Small intestine (tissue), 7 donors: Measurements from ENCODE around the gene PCDHAC2. TPM values are rescaled to one million over a fixed set of nuclear protein-coding genes. Genes with fewer than 3 reads are reported as not detected.

Experiments
- DNase-seq, 2 donors: peaks; one replicate each; pipeline versions ENCODE4 v3.0.0 to v3.0.0-alpha.2; 2013
- FAIRE-seq: peaks from 2 replicates; lab custom pipeline; 2012; peaks lifted over from hg19 to GRCh38; lab: Jason Lieb, UNC
- H3K27ac ChIP-seq, 3 donors: one replicate each; pipeline ENCODE4 v1.5.1; 2013; ENCODE audit warnings: low read length in 2 of 3, mild to moderate bottlenecking in 2 of 3, control low read depth in 1 of 3, inconsistent platforms in 1 of 3, low read depth in 1 of 3, moderate library complexity in 1 of 3
- H3K27me3 ChIP-seq, 3 donors: one replicate each; pipeline ENCODE4 v1.6.1; 2013; ENCODE audit warnings: low read length in 3 of 3, inconsistent platforms in 1 of 3; ENCODE audit not compliant: control insufficient read depth in 3 of 3, insufficient read depth in 3 of 3
- H3K36me3 ChIP-seq, 3 donors: one replicate each; pipeline ENCODE4 v1.6.1; 2013; ENCODE audit warnings: low read length in 3 of 3, inconsistent platforms in 1 of 3, low read depth in 1 of 3, mild to moderate bottlenecking in 1 of 3, moderate library complexity in 1 of 3; ENCODE audit not compliant: control insufficient read depth in 3 of 3, insufficient read depth in 2 of 3
- H3K4me1 ChIP-seq, 3 donors: one replicate each; pipeline ENCODE4 v1.6.1; 2013; ENCODE audit warnings: low read length in 2 of 3, inconsistent platforms in 1 of 3, low read depth in 1 of 3, mild to moderate bottlenecking in 1 of 3, moderate library complexity in 1 of 3; ENCODE audit not compliant: control insufficient read depth in 3 of 3, insufficient read depth in 2 of 3
- H3K4me3 ChIP-seq, 3 donors: one replicate each; pipeline ENCODE4 v1.5.1; 2013; ENCODE audit warnings: low read length in 3 of 3, control low read depth in 1 of 3, inconsistent platforms in 1 of 3, low read depth in 1 of 3, mild to moderate bottlenecking in 1 of 3, moderate library complexity in 1 of 3
- H3K9me3 ChIP-seq, 2 donors: one replicate each; pipeline ENCODE4 v1.6.1; 2013; ENCODE audit warnings: low read depth in 1 of 2, low read length in 1 of 2; ENCODE audit not compliant: control insufficient read depth in 2 of 2, insufficient read depth in 1 of 2
- WGBS, 3 donors: extraction: QIAGEN DNeasy Blood & Tissue Kit; methylation state at CpG; one replicate each; pipeline ENCODE4 v1.1.7; 2013; 5-methylcytosine and 5-hydroxymethylcytosine counted together
- polyA plus RNA-seq, 4 donors: library from polyadenylated mRNA; stranded (reverse) in 3 of 4; unstranded in 1 of 4; fragments of 200-250 nt in 3 of 4; fragments of 120-200 nt in 1 of 4; gene quantifications; one replicate each; pipeline versions ENCODE4 v1.2.1 to v1.2.3, GENCODE V29; 2013
- donor health status: healthy with polysubstance abuse.
- donor health status: control.
- donor health status: control.
- donor health status: Bipolar disorder and iron deficiency.
- donor health status: healthy.

Gene PCDHAC2
- polyA plus RNA-seq, 4 donors: 0.22 to 0.72 TPM; not detected in 2

GRCh38 chr5:141007791-141008190 lies 41.5 kb downstream of the PCDHAC2 start:
- FAIRE-seq: no peak
- Histone ChIP-seq H3K27me3 (peaks cover 0 to 8% (median 0%) of the 10 kb centered on the region in 3 donors), H3K27ac (no peak overlapping the region), H3K4me1 (no peaks in the 10 kb centered on the region), H3K9me3 (no peaks in the 10 kb centered on the region), H3K36me3 (no peaks in the 10 kb centered on the region), H3K4me3 (no peak overlapping the region)
- no peak for DNase-seq

GRCh38 chr5:141010047-141010793 lies 43.9 kb downstream of the PCDHAC2 start:
- DNase-seq (no peak), FAIRE-seq (no peak)
- Histone ChIP-seq H3K4me3 (no peak overlapping the region), H3K4me1 (no peaks in the 10 kb centered on the region), H3K27me3 (peaks cover 0 to 6% (median 0%) of the 10 kb centered on the region in 3 donors), H3K9me3 (no peaks in the 10 kb centered on the region), H3K36me3 (no peaks in the 10 kb centered on the region), H3K27ac (no peak overlapping the region)
- 46 to 56% (median 50%) methylated on average over 12 of the region's 12 CpGs for WGBS, 3 donors

- H3K9me3 ChIP-seq: no peaks in the 10 kb centered on the region
- DNase-seq (no peak), FAIRE-seq (no peak)
- no peaks in the 10 kb centered on the region for H3K27me3 ChIP-seq
- H3K27ac ChIP-seq: no peak overlapping the region
- H3K4me1 ChIP-seq: no peaks in the 10 kb centered on the region
- H3K4me3 ChIP-seq: no peak overlapping the region
- no peaks in the 10 kb centered on the region for H3K36me3 ChIP-seq
These were observed 51.7 kb downstream of the PCDHAC2 start for GRCh38 chr5:141017943-141018342.

Other genes starting within 250 kb of the PCDHAC2 start
- gene PCDHA1, start 180.3 kb upstream of the PCDHAC2 start, polyA plus RNA-seq: under 1 TPM in 2 of 4 donors, not detected in 2; 0.06 to 0.43 TPM
- gene PCDHA2, start 171.6 kb upstream of the PCDHAC2 start, polyA plus RNA-seq: under 1 TPM in 2 of 4 donors, not detected in 2; 0.06 to 0.07 TPM
- gene PCDHA3, start 165.4 kb upstream of the PCDHAC2 start, polyA plus RNA-seq: under 1 TPM in 2 of 4 donors, not detected in 2; 0.10 to 0.28 TPM
- under 1 TPM in 2 of 4 donors, not detected in 2; 0.19 to 0.57 TPM for gene PCDHA4, start 159.4 kb upstream of the PCDHAC2 start, polyA plus RNA-seq
- gene PCDHA5, start 144.9 kb upstream of the PCDHAC2 start, polyA plus RNA-seq: under 1 TPM in 2 of 4 donors, not detected in 2; 0.07 to 0.19 TPM
- gene PCDHA6, start 138.5 kb upstream of the PCDHAC2 start, polyA plus RNA-seq: under 1 TPM in 2 of 4 donors, not detected in 2; 0.12 to 0.27 TPM
- gene PCDHA7, start 132.2 kb upstream of the PCDHAC2 start, polyA plus RNA-seq: under 1 TPM in 2 of 4 donors, not detected in 2; 0.06 to 0.07 TPM
- gene PCDHA8, start 125.3 kb upstream of the PCDHAC2 start, polyA plus RNA-seq: under 1 TPM in 2 of 4 donors, not detected in 2; 0.04 to 0.06 TPM
- under 1 TPM in 2 of 4 donors, not detected in 2; 0.01 to 0.06 TPM for gene PCDHA9, start 118.1 kb upstream of the PCDHAC2 start, polyA plus RNA-seq
- under 1 TPM in 2 of 4 donors, not detected in 2; 0.04 to 0.13 TPM for gene PCDHA10, start 110.6 kb upstream of the PCDHAC2 start, polyA plus RNA-seq
- under 1 TPM in 2 of 4 donors, not detected in 2; 0.09 to 0.21 TPM for gene PCDHA11, start 97.5 kb upstream of the PCDHAC2 start, polyA plus RNA-seq
- gene PCDHA12, start 91.2 kb upstream of the PCDHAC2 start, polyA plus RNA-seq: under 1 TPM in 2 of 4 donors, not detected in 2; 0.01 to 0.03 TPM
- under 1 TPM in 2 of 4 donors, not detected in 2; 0.03 to 0.06 TPM for gene PCDHA13, start 84.4 kb upstream of the PCDHAC2 start, polyA plus RNA-seq
- gene PCDHAC1, start 40.2 kb upstream of the PCDHAC2 start, polyA plus RNA-seq: under 1 TPM in 2 of 4 donors, not detected in 2; 0.10 to 0.27 TPM
- gene PCDHB1, start 84.9 kb downstream of the PCDHAC2 start, polyA plus RNA-seq: under 1 TPM in 2 of 4 donors, not detected in 2; 0.03 to 0.04 TPM
- under 1 TPM in 3 of 4 donors, not detected in 1; 0.27 to 0.98 (median 0.72) TPM for gene PCDHB2, start 128.1 kb downstream of the PCDHAC2 start, polyA plus RNA-seq
- under 1 TPM in 2 of 4 donors, not detected in 2; 0.31 to 0.68 TPM for gene PCDHB3, start 134.0 kb downstream of the PCDHAC2 start, polyA plus RNA-seq
- under 1 TPM in 2 of 4 donors, not detected in 2; 0.64 to 0.96 TPM for gene PCDHB4, start 155.3 kb downstream of the PCDHAC2 start, polyA plus RNA-seq
- under 1 TPM in 2 of 4 donors, not detected in 2; 0.91 to 0.99 TPM for gene PCDHB5, start 168.7 kb downstream of the PCDHAC2 start, polyA plus RNA-seq
- gene PCDHB6, start 183.6 kb downstream of the PCDHAC2 start, polyA plus RNA-seq: under 1 TPM in 2 of 4 donors, not detected in 2; 0.13 to 0.52 TPM
- gene PCDHB7, start 206.2 kb downstream of the PCDHAC2 start, polyA plus RNA-seq: 1 to 10 TPM in 1 of 4 donors, under 1 TPM in 2, not detected in 1; 0.27 to 1.1 (median 0.36) TPM
- gene PCDHB8, start 211.3 kb downstream of the PCDHAC2 start, polyA plus RNA-seq: under 1 TPM in 2 of 4 donors, not detected in 2; 0.18 to 0.49 TPM
- gene PCDHB16, start 215.9 kb downstream of the PCDHAC2 start, polyA plus RNA-seq: under 1 TPM in 2 of 4 donors, not detected in 2; 0.37 to 0.65 TPM
- under 1 TPM in 2 of 4 donors, not detected in 2; 0.34 to 0.44 TPM for gene PCDHB9, start 220.7 kb downstream of the PCDHAC2 start, polyA plus RNA-seq
- 1 to 10 TPM in 2 of 4 donors, not detected in 2; 1.1 to 1.3 TPM for gene PCDHB10, start 225.9 kb downstream of the PCDHAC2 start, polyA plus RNA-seq
- under 1 TPM in 2 of 4 donors, not detected in 2; 0.27 to 0.65 TPM for gene PCDHB11, start 233.2 kb downstream of the PCDHAC2 start, polyA plus RNA-seq
- under 1 TPM in 2 of 4 donors, not detected in 2; 0.46 to 0.71 TPM for gene PCDHB12, start 242.2 kb downstream of the PCDHAC2 start, polyA plus RNA-seq
- under 1 TPM in 2 of 4 donors, not detected in 2; 0.49 to 0.71 TPM for gene PCDHB13, start 247.4 kb downstream of the PCDHAC2 start, polyA plus RNA-seq